Fibroblast of upper back skin (primary cell): Measurements from ENCODE around the gene DIAPH3.

Experiments
- DNase-seq: peaks from one replicate; pipeline ENCODE4 v3.0.0-alpha.2; 2013

The DIAPH3 gene

GRCh38 chr13:59846845-59847620 lies 316.7 kb downstream of the DIAPH3 start:
- DNase-seq = no peak

GRCh38 chr13:59843040-59843439 lies 320.7 kb downstream of the DIAPH3 start:
- no peak for DNase-seq

- DNase-seq = no peak
Measured at GRCh38 chr13:59842507-59842906, 321.2 kb downstream of the DIAPH3 start.

GRCh38 chr13:59839186-59839585 lies 324.5 kb downstream of the DIAPH3 start:
- DNase-seq = no peak

GRCh38 chr13:59837101-59837500 lies 326.6 kb downstream of the DIAPH3 start:
- peak; percentile 10 for DNase-seq

- no peak for DNase-seq
Measured at GRCh38 chr13:59835569-59835968, 328.2 kb downstream of the DIAPH3 start.

- DNase-seq = peak; percentile 58
Measured at GRCh38 chr13:59834801-59835200, 328.9 kb downstream of the DIAPH3 start.

- no peak for DNase-seq
Measured at GRCh38 chr13:59829690-59830089, 334.0 kb downstream of the DIAPH3 start.

GRCh38 chr13:59823486-59823885 lies 340.2 kb downstream of the DIAPH3 start:
- peak; percentile 62 for DNase-seq

- no peak for DNase-seq
Measured at GRCh38 chr13:59809564-59809963, 354.2 kb downstream of the DIAPH3 start.

- DNase-seq = no peak
Measured at GRCh38 chr13:59806801-59807200, 356.9 kb downstream of the DIAPH3 start.

- no peak for DNase-seq
Measured at GRCh38 chr13:59801107-59801880, 362.4 kb downstream of the DIAPH3 start.

- no peak for DNase-seq
Measured at GRCh38 chr13:59793107-59793506, 370.6 kb downstream of the DIAPH3 start.

GRCh38 chr13:59790626-59791025 lies 373.1 kb downstream of the DIAPH3 start:
- DNase-seq = peak; percentile 47

- DNase-seq = no peak
Measured at GRCh38 chr13:59789558-59789957, 374.2 kb downstream of the DIAPH3 start.

- DNase-seq = no peak
Measured at GRCh38 chr13:59787679-59788078, 376.0 kb downstream of the DIAPH3 start.

GRCh38 chr13:59782696-59783095 lies 381.0 kb downstream of the DIAPH3 start:
- DNase-seq = no peak

GRCh38 chr13:59780058-59780457 lies 383.7 kb downstream of the DIAPH3 start:
- peak; percentile 26 for DNase-seq

- peak; percentile 85 for DNase-seq
Measured at GRCh38 chr13:59776924-59777690, 386.6 kb downstream of the DIAPH3 start.

GRCh38 chr13:59774491-59774971 lies 389.2 kb downstream of the DIAPH3 start:
- peak; percentile 86 for DNase-seq

- DNase-seq = peak; percentile 53
Measured at GRCh38 chr13:59771272-59771671, 392.5 kb downstream of the DIAPH3 start.

GRCh38 chr13:59770451-59770850 lies 393.3 kb downstream of the DIAPH3 start:
- DNase-seq = no peak

- DNase-seq = no peak
Measured at GRCh38 chr13:59766236-59766635, 397.5 kb downstream of the DIAPH3 start.
